ENCODE data around the gene GRAP2. TPM values are rescaled to one million over a fixed set of nuclear protein-coding genes. Genes with fewer than 3 reads are reported as not detected.

GRAP2 gene
- total and polyA plus RNA-seq, 2 donors (not counting 3 experiments of a cell fraction or from before 2014, with no cell fraction given) = 0.04 TPM; not detected in 1

DNA sequence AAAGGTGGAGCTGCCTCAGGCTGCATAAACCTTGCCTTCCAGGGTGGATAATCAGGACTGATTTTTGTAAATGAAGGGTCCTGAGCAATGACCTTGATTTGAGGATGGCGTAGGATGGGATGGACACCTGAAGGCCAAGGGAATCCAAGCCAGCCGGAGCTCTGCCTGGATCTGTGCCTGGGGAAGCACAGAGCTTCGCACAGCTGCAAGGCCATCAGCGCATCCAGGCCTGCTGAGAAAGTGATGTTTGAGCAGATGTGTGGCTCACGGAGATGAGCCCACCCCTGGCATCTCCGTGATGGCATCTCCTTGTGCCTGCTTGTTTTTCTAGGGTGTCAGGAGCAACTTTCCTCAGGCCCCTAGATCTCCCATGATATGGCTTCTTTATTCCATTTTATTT lies 117.2 kb downstream of the GRAP2 start:
- Histone ChIP-seq H3K36me3 (ENCODE audit: control insufficient read depth in 2 of 2, extremely low read depth in 1 of 2, insufficient read depth in 2 of 2, low read length in 2 of 2) (no peaks in the 10 kb centered on the region), H3K9me3 (replicated peaks; ENCODE audit: control insufficient read depth, insufficient read depth, low read length) (no peaks in the 10 kb centered on the region), H2AFZ (ENCODE audit: low read depth, low read length) (no peak overlapping the region), H3K27me3 (ENCODE audit: control insufficient read depth in 2 of 2, insufficient read depth in 2 of 2, low read length in 2 of 2) (peaks cover 2 to 8% of the 10 kb centered on the region in 2 experiments), H3K27ac (ENCODE audit: insufficient read depth, low read depth, low read length) (no peak overlapping the region), H3K4me3 (replicated peaks in 1 of 3; ENCODE audit: insufficient read depth in 1 of 3, low read depth in 1 of 3, low read length in 3 of 3) (no peak overlapping the region), H3K79me2 (ENCODE audit: control insufficient read depth, insufficient read depth, low read length) (no peaks in the 10 kb centered on the region), H3K9ac (replicated peaks; ENCODE audit: extremely low read depth, insufficient read depth, low read length) (no peak overlapping the region), H3K4me2 (ENCODE audit: insufficient read depth, low read length) (no peak overlapping the region), H4K20me1 (replicated peaks; ENCODE audit: control insufficient read depth, extremely low read depth, insufficient read depth, low read length) (no peaks in the 10 kb centered on the region), H3K9me1 (replicated peaks; ENCODE audit: control insufficient read depth, extremely low read depth, insufficient read depth, low read length) (no peaks in the 10 kb centered on the region), H3K4me1 (ENCODE audit: control insufficient read depth, extremely low read depth, insufficient read depth, low read length) (no peaks in the 10 kb centered on the region)
- dilution Hi-C loops (cut with MboI; ENCODE audit: extremely low pct_ligation_motif_present, low sequenced_read_pairs) (loop anchor here (25.0 kb wide), 1 partner anchor 456 kb away; the partner anchor contains the start of gene CACNA1I), intact Hi-C loops (cut with micrococcal nuclease) (no loop called here)
- TF ChIP-seq POLR2AphosphoS5 (IDR thresholded peaks at IDR 0.05; ENCODE audit: insufficient read depth, low read depth, low read length) (no peak), JUN (IDR thresholded peaks at IDR 0.05; ENCODE audit: borderline replicate concordance, insufficient read depth, insufficient read length, low read depth) (no peak), POLR2A (IDR thresholded peaks at IDR 0.05; ENCODE audit: low read depth, low read length) (no peak), EZH2 (IDR thresholded peaks at IDR 0.05; ENCODE audit: borderline replicate concordance, low read depth, low read length, severe bottlenecking) (no peak), FOS (IDR thresholded peaks at IDR 0.05; ENCODE audit: borderline replicate concordance, insufficient read depth, low read length) (no peak), GATA2 (IDR thresholded peaks at IDR 0.05; ENCODE audit: insufficient read depth, insufficient read length, low read depth, low read length) (no peak), MYC (IDR thresholded peaks at IDR 0.05; ENCODE audit: low read depth, low read length) (no peak)
- TF ChIP-seq, protein P1, sequence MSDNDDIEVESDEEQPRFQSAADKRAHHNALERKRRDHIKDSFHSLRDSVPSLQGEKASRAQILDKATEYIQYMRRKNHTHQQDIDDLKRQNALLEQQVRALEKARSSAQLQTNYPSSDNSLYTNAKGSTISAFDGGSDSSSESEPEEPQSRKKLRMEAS (IDR thresholded peaks at IDR 0.05; ENCODE audit: insufficient read depth, insufficient read length) = no peak
- TF ChIP-seq, protein P2, sequence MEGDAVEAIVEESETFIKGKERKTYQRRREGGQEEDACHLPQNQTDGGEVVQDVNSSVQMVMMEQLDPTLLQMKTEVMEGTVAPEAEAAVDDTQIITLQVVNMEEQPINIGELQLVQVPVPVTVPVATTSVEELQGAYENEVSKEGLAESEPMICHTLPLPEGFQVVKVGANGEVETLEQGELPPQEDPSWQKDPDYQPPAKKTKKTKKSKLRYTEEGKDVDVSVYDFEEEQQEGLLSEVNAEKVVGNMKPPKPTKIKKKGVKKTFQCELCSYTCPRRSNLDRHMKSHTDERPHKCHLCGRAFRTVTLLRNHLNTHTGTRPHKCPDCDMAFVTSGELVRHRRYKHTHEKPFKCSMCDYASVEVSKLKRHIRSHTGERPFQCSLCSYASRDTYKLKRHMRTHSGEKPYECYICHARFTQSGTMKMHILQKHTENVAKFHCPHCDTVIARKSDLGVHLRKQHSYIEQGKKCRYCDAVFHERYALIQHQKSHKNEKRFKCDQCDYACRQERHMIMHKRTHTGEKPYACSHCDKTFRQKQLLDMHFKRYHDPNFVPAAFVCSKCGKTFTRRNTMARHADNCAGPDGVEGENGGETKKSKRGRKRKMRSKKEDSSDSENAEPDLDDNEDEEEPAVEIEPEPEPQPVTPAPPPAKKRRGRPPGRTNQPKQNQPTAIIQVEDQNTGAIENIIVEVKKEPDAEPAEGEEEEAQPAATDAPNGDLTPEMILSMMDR (IDR thresholded peaks at IDR 0.05; ENCODE audit: extremely low read depth in 1 of 2, insufficient read depth in 1 of 2, low read depth in 1 of 2, low read length in 2 of 2) = no peak
- no peak for FAIRE-seq
- no peak for DNase-seq (ENCODE audit: low read depth, low spot score)
- BruUV-seq (replicated peaks) = no TSS peak
- ChIA-PET CTCF (no interaction called here), POLR2A (no interaction called here)

Data from endothelial cell of umbilical vein (primary cell).